HTR-8/SVneo (cell line): ENCODE data around the gene OPTN.
"Not testable (repeated sequence)": the region's sequence is repeated elsewhere in the genome, so short reads cannot be mapped to it uniquely, and the experiment has no call there.

ENCODE experiments used
- DNase-seq: peaks from one replicate; pipeline ENCODE4 v3.0.0; 2011; ENCODE audit warnings: low spot score, mixed read lengths; ENCODE audit not compliant: insufficient read length
- FAIRE-seq: peaks from 2 replicates; lab custom pipeline; 2011; peaks lifted over from hg19 to GRCh38; lab: Jason Lieb, UNC

Gene OPTN

DNA sequence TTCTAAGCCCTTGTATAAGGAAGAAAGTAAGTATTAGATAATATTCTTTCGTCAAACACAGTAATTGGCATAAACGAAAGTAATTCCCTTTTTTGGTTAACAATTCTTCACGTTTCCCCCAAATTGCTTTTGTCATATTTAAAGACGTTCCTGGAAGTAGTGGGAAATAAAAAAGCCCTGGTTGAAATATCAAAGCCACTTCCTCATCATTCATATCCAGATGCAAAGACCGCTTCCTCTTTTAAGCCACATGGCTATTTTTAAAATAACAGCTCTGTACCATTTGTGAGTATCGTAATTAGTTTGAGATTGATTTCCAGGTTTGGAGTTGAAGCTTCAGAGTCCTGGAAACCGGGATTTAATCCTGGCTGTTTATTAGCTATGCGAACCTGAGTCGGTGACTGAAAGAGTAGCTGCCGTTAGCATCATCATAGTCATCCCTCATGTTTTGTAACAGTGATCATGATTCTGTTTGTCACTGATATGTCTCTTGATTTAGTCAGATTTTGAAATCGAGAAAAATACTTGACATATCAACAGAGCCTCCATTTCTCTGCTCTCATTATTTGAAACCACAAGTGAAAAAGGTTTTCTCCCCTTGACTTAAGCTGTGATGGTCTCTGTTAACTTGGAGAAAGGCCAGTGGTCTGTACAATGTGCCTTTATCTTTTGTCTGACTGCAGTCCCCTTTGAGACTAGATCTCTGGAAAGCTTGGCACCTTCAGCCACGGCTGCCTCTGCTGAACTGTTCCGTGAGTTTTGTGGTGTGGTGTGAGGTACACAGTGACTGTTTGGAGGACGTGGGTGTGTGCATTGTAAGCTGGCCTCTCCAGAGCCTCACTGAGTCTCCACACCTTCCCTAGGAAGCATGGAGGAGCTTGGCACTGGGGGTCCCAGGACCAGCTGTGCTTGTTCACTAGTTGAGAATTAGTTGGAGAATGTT is 18.1 kb downstream of the OPTN start:
- DNase-seq (no peak), FAIRE-seq (no peak)

DNA sequence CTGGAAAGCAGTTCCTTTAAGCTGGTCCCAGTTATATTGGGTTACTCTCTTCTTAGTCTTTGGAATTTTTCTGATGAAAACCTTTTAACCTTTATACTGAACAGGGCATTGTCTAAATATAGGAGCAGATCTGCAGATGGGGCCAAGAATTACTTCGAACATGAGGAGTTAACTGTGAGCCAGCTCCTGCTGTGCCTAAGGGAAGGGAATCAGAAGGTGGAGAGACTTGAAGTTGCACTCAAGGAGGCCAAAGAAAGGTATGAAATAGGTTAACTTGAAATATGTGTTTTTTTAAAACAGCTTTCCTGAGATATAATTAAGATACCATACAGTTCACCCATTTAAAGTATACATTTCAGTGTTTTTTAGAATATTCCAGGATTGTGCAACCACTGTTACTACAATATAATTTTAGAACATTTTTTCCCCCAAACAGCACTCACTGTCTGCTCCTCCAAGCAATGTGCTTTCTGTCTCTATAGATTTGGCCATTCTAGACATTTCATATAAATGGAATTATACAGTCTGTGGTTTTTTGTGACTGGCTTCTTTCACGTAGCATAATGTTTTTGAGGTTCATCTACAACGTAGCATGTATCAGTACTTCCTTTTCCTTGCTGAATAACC is 18.9 kb downstream of the OPTN start:
- DNase-seq (no peak), FAIRE-seq (no peak)

DNA sequence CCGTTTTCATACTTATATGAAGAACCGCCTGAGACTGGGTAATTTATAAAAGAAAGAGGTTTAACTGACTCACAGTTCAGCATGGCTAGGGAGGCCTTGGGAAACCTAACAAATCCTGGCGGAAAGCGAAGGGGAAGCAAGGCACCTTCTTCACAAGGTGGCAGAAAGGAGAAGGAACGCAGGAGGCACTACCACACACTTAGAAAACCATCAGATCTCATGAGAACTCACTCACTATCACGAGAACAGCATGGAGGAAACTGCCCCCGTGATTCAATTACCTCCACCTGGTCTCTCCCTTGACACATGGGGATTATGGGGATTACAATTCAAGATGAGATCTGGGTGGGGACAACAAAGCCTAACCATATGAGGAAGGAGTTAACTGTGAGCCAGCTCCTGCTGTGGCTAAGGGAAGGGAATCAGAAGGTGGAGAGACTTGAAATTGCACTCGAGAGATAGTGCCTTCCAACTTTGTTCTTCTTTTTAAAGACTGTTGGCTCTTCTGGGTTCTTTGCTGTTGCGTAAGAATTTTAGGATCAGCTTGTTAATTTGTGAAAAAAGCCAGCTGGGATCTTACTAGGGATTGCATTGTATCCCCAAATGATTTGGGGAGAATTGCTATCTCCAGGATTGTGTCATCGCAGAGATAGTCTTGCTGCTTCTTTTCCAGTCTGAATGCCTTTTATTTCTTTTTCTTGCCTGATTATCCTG is 21.0 kb downstream of the OPTN start:
- DNase-seq (no peak), FAIRE-seq (no peak)

DNA sequence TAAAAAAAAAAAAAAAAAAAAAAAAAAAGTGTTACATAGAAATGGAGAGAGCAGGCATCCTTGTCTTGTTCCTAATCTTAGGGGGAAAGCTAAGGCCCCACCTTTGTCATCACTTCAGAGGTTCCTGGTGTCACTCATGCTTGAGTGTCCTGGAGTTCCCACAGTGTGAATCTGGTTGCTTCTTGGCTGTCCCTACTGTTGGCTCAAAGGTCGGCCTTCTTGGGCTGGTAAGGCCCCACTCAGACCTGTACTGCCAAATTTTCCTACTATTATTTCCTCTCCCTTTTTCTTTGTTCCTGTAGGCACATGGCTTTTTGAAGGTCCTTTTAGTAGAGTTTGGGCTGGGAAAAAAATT is 21.5 kb downstream of the OPTN start:
- DNase-seq (no peak), FAIRE-seq (no peak)

DNA sequence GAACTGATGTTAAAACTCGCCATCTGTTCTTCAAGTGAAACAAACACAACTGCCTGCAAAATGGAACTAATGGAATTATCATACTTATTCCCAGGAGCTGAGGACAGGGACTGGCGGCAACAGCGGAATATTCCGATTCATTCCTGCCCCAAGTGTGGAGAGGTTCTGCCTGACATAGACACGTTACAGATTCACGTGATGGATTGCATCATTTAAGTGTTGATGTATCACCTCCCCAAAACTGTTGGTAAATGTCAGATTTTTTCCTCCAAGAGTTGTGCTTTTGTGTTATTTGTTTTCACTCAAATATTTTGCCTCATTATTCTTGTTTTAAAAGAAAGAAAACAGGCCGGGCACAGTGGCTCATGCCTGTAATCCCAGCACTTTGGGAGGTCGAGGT is 36.7 kb downstream of the OPTN start:
- DNase-seq (no peak), FAIRE-seq (no peak)

GRCh38 chr10:13139150-13139549 is 39.2 kb downstream of the OPTN start:
- DNase-seq = no peak
- no peak for FAIRE-seq

GRCh38 chr10:13139676-13140075 is 39.7 kb downstream of the OPTN start:
- DNase-seq = no peak
- FAIRE-seq = no peak

DNA sequence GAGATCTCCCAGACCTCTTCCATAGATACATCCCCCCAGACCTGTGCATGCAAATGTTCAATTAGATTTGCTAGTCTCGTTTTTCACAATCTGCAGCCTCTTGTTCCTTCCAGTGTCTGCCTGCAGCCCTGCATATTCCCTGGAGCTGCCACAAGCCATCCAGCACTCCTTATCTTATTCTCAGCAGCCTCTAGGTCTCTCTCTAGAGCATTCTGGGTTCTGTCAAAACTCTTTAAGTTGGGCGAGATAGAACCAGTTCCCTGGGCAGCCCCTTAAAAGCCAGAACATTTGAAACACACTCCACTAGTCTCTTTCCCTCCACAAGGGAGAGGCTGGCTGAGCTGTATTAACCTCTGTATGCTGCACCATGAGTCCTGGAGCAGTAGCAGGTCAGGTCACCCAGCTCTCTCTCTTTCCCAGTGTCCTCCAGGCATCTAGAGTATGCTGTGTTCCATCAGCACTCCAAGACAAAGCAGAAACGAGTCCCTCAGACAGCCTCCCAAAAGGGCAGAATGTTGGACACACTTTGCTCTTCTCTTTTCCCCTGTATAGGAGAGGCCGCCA is 40.7 kb downstream of the OPTN start:
- no peak for DNase-seq
- no peak for FAIRE-seq

DNA sequence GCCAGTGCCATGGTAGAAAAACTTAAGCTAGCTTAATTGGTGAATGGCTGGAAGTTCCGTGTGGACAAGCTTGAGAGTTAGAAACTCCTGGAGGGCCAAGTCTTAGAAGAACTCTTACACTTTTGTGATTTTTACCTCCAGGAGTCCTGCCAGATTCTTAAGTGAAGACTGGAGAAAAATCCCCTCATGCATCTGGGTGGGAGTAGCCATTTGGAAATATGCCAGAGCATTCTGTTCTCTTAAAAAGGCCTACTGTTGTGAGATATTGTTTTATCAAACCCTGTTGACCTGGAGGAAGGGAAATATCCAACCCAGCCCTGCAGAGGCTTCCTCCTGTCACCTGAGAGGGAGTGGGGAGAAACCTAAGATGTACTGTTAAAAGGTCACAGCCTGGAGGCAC is 43.8 kb downstream of the OPTN start:
- FAIRE-seq (no peak), DNase-seq (no peak)

DNA sequence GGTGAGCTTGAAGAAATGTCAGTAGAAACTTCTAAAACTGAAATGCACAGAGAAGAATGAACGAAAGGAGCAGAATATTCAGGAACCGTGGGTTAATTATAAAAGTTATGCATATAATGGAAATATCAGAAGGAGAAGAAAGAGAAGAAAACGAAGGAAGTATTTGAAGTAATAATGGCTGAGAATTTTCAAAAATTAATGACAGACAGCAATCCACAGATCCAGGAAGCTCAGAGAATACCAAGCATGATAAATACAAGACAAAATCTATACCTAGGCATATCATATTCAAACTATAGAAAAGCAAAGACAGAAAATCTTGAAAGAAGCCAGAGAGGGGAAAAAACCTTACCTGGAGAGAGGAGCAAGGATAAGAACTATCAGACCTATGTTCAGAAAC is 44.9 kb downstream of the OPTN start:
- DNase-seq = no peak
- no peak for FAIRE-seq

- FAIRE-seq (no peak), DNase-seq (no peak)
Measured at GRCh38 chr10:13146379-13146778, 46.4 kb downstream of the OPTN start.

DNA sequence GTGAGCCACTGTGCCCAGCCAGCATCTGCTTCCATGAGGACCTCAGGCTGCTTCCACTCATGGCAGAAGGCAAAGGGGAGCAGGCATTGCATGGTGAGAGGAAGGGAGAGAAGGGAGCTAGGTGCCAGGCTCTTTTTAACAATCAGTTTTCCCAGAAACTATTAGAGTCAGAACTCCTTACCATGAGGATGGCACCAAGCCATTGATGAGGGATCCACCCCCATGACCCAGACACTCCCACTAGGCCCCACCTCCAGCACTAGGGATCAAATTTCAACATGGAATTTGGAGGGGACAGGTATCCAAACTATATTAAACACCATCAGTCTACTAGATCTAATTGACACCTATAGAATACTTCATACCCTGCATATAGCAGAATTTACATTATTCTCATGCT is 47.2 kb downstream of the OPTN start:
- no peak for FAIRE-seq

DNA sequence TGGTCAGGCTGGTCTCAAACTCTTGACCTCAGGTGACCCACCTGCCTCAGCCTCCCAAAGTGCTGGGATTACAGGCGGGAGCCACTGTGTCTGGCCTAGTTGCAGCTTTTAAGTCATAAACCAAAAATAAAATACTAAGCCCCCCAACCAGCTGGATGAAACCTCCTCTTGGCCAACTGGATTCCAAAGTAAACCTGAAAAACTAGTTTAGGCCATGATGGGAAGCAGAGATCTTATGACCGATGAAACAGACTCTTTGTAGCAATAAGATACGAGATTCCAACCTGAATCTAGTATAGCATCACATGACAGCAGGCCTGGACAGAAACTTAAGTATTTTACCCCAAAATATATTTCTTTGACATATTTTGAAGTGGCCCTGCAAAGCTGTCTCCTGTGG is 52.3 kb downstream of the OPTN start:
- FAIRE-seq = no peak
- no peak for DNase-seq

More for the DNA sequence above, 47.2 kb downstream of the OPTN start:
- no peak for DNase-seq

DNA sequence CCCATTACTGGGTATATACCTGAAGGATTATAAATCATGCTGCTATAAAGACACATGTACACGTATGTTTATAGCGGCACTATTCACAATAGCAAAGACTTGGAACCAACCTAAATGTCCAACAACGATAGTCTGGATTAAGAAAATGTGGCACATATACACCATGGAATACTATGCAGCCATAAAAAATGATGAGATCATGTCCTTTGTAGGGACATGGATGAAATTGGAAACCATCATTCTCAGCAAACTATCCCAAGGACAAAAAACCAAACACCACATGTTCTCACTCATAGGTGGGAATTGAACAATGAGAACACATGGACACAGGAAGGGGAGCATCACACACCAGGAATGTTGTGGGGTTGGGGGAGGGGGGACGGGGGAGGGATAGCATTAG is 55.9 kb downstream of the OPTN start:
- not testable (repeated sequence) for FAIRE-seq, DNase-seq

DNA sequence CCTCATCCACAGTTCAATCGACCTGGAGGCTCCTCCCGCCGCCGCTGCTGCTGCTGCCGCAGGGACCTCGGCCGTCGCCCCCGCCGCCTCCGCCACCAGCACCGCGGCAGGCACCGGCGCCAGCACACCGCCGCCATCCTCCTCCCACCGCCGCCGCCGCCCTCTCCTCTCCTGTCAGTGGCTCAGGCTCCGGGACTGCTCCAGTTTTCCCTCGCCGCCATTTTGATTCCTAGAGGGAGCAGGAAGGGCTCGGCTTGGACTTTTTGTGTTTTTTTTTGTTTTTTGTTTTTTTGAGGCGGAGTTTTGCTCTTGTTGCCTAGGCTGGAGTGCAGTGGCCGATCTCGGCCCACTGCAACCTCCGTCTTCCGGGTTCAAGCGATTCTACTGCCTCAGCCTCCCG is 58.4 kb downstream of the OPTN start:
- no peak for DNase-seq
- no peak for FAIRE-seq

DNA sequence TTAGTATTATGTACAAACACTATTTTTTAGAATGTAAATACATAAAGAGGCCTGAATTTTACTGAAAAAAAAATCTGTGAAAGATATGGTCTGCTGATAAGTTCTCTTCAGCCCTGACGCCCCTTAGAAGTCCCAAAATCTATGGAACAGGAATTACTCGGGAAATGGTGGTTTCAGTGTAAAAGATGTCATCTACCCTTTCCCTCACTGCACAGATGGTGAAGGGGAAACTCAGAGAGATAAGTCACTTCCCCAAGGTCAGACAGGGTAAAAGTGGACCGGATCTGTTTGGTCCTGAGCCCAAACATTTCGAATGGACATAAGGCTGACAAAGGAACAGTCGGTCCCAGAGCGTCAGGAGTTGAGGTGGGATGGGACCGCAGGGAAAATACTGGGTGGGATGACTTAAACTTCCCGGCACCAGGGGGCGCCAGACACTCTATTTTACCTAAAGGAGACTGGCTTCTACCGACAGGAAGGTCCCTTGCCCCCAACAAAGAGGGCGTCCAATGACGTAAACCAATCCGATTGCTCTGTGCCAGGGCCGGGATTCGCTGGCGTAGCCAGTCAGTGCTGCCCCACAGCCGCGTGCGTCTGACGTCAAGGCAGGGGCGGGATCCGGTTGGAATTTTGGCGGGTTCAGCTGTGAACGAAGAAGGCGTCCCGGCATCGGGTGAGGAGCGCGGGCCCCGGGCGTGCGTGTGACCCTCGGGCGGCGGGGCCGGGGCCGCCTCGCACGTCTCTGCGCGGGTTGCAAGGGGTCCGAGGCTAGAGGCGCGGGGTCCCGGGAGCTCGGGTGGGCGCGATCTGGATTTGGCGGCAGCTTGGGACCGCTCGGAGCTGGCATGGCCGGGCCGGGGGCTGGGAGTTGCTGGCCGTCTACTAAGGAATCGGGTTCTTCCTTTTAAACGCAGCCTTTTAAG is 61.2 kb downstream of the OPTN start, which contains the start of gene MCM10:
Gene MCM10 (plus strand): TSS at position 625 of the 923 bp plus-strand sequence. CDS start 2,645 bp downstream, outside the sequence.
- DNase-seq = peak; percentile 98

GRCh38 chr10:13161857-13162271 is 61.9 kb downstream of the OPTN start:
- no peak for FAIRE-seq
- peak; percentile 11 for DNase-seq

More for the DNA sequence above, 61.2 kb downstream of the OPTN start, which contains the start of gene MCM10:
- peak; percentile 92 for FAIRE-seq

DNA sequence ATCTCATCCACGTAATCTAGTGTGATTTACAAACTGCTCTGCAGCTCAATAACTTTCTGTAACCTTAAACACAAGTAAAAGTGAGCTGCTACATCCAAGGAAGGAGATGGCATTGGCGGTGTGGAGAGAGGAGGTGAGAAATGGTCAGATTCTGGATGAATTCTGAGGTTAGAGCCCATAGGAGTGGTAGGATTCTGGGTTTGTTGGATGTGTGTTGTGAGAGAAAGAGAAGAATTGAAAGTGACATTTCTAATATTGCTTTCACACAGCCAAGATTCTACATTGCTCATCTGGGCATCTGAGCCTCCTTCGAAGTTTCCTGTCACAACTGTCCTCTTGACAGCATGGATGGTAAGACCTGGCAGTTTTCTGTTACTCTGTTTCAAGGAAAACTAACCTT is 63.9 kb downstream of the OPTN start:
- DNase-seq (no peak), FAIRE-seq (no peak)

DNA sequence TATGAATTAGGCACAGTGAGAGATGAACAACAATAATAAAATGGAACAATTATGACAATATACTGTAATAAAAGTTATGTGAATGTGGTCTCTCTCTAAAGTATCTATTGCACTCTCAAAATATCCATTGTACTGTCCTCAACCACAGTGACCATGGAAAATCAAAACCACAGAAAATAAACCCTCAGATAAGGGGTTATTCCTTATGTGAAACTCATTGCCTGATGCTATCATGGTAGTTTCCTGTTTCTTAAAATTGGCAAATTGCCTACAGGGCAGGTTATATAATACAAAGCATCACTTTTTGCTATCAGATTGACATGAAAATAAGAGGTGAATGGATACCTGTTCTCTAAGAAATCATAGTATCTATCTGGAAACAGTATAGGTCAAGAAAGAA is 65.2 kb downstream of the OPTN start:
- no peak for DNase-seq
- no peak for FAIRE-seq
